ENCODE results near the gene ATP2C2.
A peak's percentile ranks its signal among the peaks of the same experiment; 100 is the strongest.

The ATP2C2 gene

GRCh38 chr16:84497418-84498222 lies 129.3 kb downstream of the ATP2C2 start:
- peak in 1 of 2 donors; percentile 19 for DNase-seq
- Histone ChIP-seq H3K9me3 (no peaks in the 10 kb centered on the region), H3K4me1 (peaks cover 0 to 5% (median 0%) of the 10 kb centered on the region in 4 donors), H3K36me3 (peaks cover 49 to 72% (median 55%) of the 10 kb centered on the region in 3 donors), H3K27ac (no peak overlapping the region), H3K27me3 (no peaks in the 10 kb centered on the region), H3K4me3 (no peak overlapping the region)
- intact Hi-C loops (cut with DNase I; ENCODE audit: low total_unique reads), result no loop called here
- TF ChIP-seq CTCF (IDR thresholded peaks at IDR 0.05), result no peak

GRCh38 chr16:84498223-84498610 lies 129.9 kb downstream of the ATP2C2 start:
- Histone ChIP-seq H3K27me3 (no peaks in the 10 kb centered on the region), H3K36me3 (peaks cover 49 to 67% (median 53%) of the 10 kb centered on the region in 3 donors), H3K9me3 (no peaks in the 10 kb centered on the region), H3K27ac (no peak overlapping the region), H3K4me3 (no peak overlapping the region), H3K4me1 (peaks cover 0 to 10% (median 1%) of the 10 kb centered on the region in 4 donors)
- intact Hi-C loops (cut with DNase I; ENCODE audit: low total_unique reads), result no loop called here
- no peak for TF ChIP-seq CTCF (IDR thresholded peaks at IDR 0.05)
- no peak for DNase-seq

- TF ChIP-seq CTCF (IDR thresholded peaks at IDR 0.05), result no peak
- peaks cover 41 to 58% (median 44%) of the 10 kb centered on the region in 3 donors for H3K36me3 ChIP-seq
Observed at GRCh38 chr16:84498859-84499620, 130.7 kb downstream of the ATP2C2 start.

GRCh38 chr16:84499638-84500037 lies 131.3 kb downstream of the ATP2C2 start:
- Histone ChIP-seq H3K4me1 (peaks cover 0 to 21% (median 10%) of the 10 kb centered on the region in 4 donors), H3K36me3 (peaks cover 35 to 52% (median 39%) of the 10 kb centered on the region in 3 donors), H3K4me3 (no peak overlapping the region), H3K27me3 (no peaks in the 10 kb centered on the region), H3K27ac (no peak overlapping the region), H3K9me3 (no peaks in the 10 kb centered on the region)
- intact Hi-C loops (cut with DNase I; ENCODE audit: low total_unique reads), result no loop called here
- no peak for TF ChIP-seq CTCF (IDR thresholded peaks at IDR 0.05)
- DNase-seq, result peak in 1 of 2 donors; percentile 39

More at GRCh38 chr16:84498859-84499620, 130.7 kb downstream of the ATP2C2 start:
- H3K4me1 ChIP-seq, result peaks cover 0 to 19% (median 9%) of the 10 kb centered on the region in 4 donors
- no peaks in the 10 kb centered on the region for H3K27me3 ChIP-seq
- H3K4me3 ChIP-seq, result no peak overlapping the region
- H3K27ac ChIP-seq, result no peak overlapping the region
- H3K9me3 ChIP-seq, result no peaks in the 10 kb centered on the region
- DNase-seq, result peak in 1 of 2 donors; percentile 35
- intact Hi-C loops (cut with DNase I; ENCODE audit: low total_unique reads), result no loop called here

GRCh38 chr16:84500531-84500930 lies 132.2 kb downstream of the ATP2C2 start:
- H3K9me3 ChIP-seq, result no peaks in the 10 kb centered on the region
- H3K27me3 ChIP-seq, result no peaks in the 10 kb centered on the region
- no peak overlapping the region for H3K4me3 ChIP-seq
- intact Hi-C loops (cut with DNase I; ENCODE audit: low total_unique reads), result no loop called here
- no peak for TF ChIP-seq CTCF (IDR thresholded peaks at IDR 0.05)
- H3K4me1 ChIP-seq, result peaks cover 0 to 29% (median 17%) of the 10 kb centered on the region in 4 donors
- H3K27ac ChIP-seq, result no peak overlapping the region
- DNase-seq, result peak in 1 of 2 donors; percentile 52
- H3K36me3 ChIP-seq, result peaks cover 26 to 43% (median 30%) of the 10 kb centered on the region in 3 donors

Data from tibial artery (tissue), 4 donors.